ENCODE measurements around the gene CACNG5. TPM values are rescaled to one million over a fixed set of nuclear protein-coding genes. Genes with fewer than 3 reads are reported as not detected.

Gene CACNG5
- polyA plus RNA-seq, 3 donors = not detected

GRCh38 chr17:66835476-66835875 is 559 bp downstream of the CACNG5 start:
- peaks cover 2% of the 10 kb centered on the region for H3K4me1 Mint-ChIP-seq
- H3K4me1 ChIP-seq (ENCODE audit: control insufficient read depth in 1 of 2, insufficient read depth in 2 of 2, low read length in 2 of 2) = no peaks in the 10 kb centered on the region
- H3K4me3 Mint-ChIP-seq = peak overlapping the region in 1 of 2 donors; percentile 8
- H3K9ac ChIP-seq (ENCODE audit: insufficient read depth, low read length, poor library complexity, severe bottlenecking) = no peak overlapping the region
- H3K79me2 ChIP-seq (ENCODE audit: insufficient read depth, low read length) = no peaks in the 10 kb centered on the region
- no peak overlapping the region for H3K4me3 ChIP-seq (replicated peaks in 1 of 3; ENCODE audit: low read depth in 2 of 3, low read length in 3 of 3)
- H3K27me3 ChIP-seq (ENCODE audit: control insufficient read depth in 2 of 2, insufficient read depth in 2 of 2, low read length in 2 of 2) = peaks cover 8 to 36% of the 10 kb centered on the region in 2 donors
- H3K27ac ChIP-seq (ENCODE audit: low read depth in 1 of 2, low read length in 2 of 2) = no peak overlapping the region
- WGBS (ENCODE audit: insufficient coverage) = 56% methylated on average over 5 of the region's 16 CpGs
- no peaks in the 10 kb centered on the region for H3K36me3 ChIP-seq (replicated peaks in 1 of 2; ENCODE audit: control insufficient read depth in 1 of 2, insufficient read depth in 2 of 2, low read length in 2 of 2)
- no peaks in the 10 kb centered on the region for H4K20me1 ChIP-seq (ENCODE audit: insufficient read depth, low read length)
- H3K36me3 Mint-ChIP-seq = no peaks in the 10 kb centered on the region
- peaks cover 38 to 54% (median 42%) of the 10 kb centered on the region in 3 donors for H3K27me3 Mint-ChIP-seq (ENCODE audit: low read depth in 3 of 3)
- no peak overlapping the region for H3K4me2 ChIP-seq (replicated peaks; ENCODE audit: extremely low read depth, low read length, poor library complexity, severe bottlenecking)
- H3K27ac Mint-ChIP-seq = no peak overlapping the region
- peaks cover 0 to 2% (median 0%) of the 10 kb centered on the region in 7 donors for H3K9me3 Mint-ChIP-seq
- H2AFZ ChIP-seq (ENCODE audit: insufficient read depth, low read depth, low read length, poor library complexity, severe bottlenecking) = no peak overlapping the region
- intact Hi-C loops (cut with micrococcal nuclease) = no loop called here
- no peak for DNase-seq
- H3K9me3 ChIP-seq (replicated peaks in 1 of 2; ENCODE audit: control insufficient read depth in 1 of 2, insufficient read depth in 1 of 2, low read length in 2 of 2) = no peaks in the 10 kb centered on the region
- TF ChIP-seq CTCF (IDR thresholded peaks at IDR 0.05) = no peak

GRCh38 chr17:66836063-66837005 is 1.4 kb downstream of the CACNG5 start:
- no peak for DNase-seq
- Histone ChIP-seq H3K79me2 (ENCODE audit: insufficient read depth, low read length) (no peaks in the 10 kb centered on the region), H3K4me2 (replicated peaks; ENCODE audit: extremely low read depth, low read length, poor library complexity, severe bottlenecking) (no peak overlapping the region), H3K36me3 (replicated peaks in 1 of 2; ENCODE audit: control insufficient read depth in 1 of 2, insufficient read depth in 2 of 2, low read length in 2 of 2) (no peaks in the 10 kb centered on the region), H2AFZ (ENCODE audit: insufficient read depth, low read depth, low read length, poor library complexity, severe bottlenecking) (no peak overlapping the region), H3K4me1 (ENCODE audit: control insufficient read depth in 1 of 2, insufficient read depth in 2 of 2, low read length in 2 of 2) (no peaks in the 10 kb centered on the region), H3K27me3 (ENCODE audit: control insufficient read depth in 2 of 2, insufficient read depth in 2 of 2, low read length in 2 of 2) (peaks cover 8 to 32% of the 10 kb centered on the region in 2 donors), H3K4me3 (replicated peaks in 1 of 3; ENCODE audit: low read depth in 2 of 3, low read length in 3 of 3) (no peak overlapping the region), H3K9me3 (replicated peaks in 1 of 2; ENCODE audit: control insufficient read depth in 1 of 2, insufficient read depth in 1 of 2, low read length in 2 of 2) (no peaks in the 10 kb centered on the region), H3K27ac (ENCODE audit: low read depth in 1 of 2, low read length in 2 of 2) (no peak overlapping the region), H4K20me1 (ENCODE audit: insufficient read depth, low read length) (no peaks in the 10 kb centered on the region), H3K9ac (ENCODE audit: insufficient read depth, low read length, poor library complexity, severe bottlenecking) (no peak overlapping the region)
- 82% methylated on average over 9 of the region's 11 CpGs for WGBS (ENCODE audit: insufficient coverage)
- no peaks in the 10 kb centered on the region for H3K36me3 Mint-ChIP-seq
- H3K9me3 Mint-ChIP-seq = no peaks in the 10 kb centered on the region
- no peak overlapping the region for H3K27ac Mint-ChIP-seq
- no peak for TF ChIP-seq CTCF (IDR thresholded peaks at IDR 0.05)
- H3K27me3 Mint-ChIP-seq (ENCODE audit: low read depth in 3 of 3) = peaks cover 33 to 49% (median 43%) of the 10 kb centered on the region in 3 donors
- H3K4me3 Mint-ChIP-seq = peak overlapping the region in 1 of 2 donors; percentile 36
- intact Hi-C loops (cut with micrococcal nuclease) = no loop called here
- peaks cover 2% of the 10 kb centered on the region for H3K4me1 Mint-ChIP-seq

Data from CD14-positive monocyte (primary cell).